Tibial artery (tissue), 4 donors: ENCODE results near the gene HNRNPL.
"Not testable (repeated sequence)": the region's sequence is repeated elsewhere in the genome, so short reads cannot be mapped to it uniquely, and the experiment has no call there.

ENCODE experiments used
- DNase-seq, 2 donors: peaks; one replicate each; pipeline ENCODE4 v3.0.0-alpha.2; 2019
- H3K27ac ChIP-seq, 2 donors: fragments of 200-600 bp; sonication (generic) in 1 of 2; 1 replicate in 1 of 2; 2 replicates in 1 of 2; pipeline ENCODE4 v1.5.1; 2018 to 2019; ENCODE audit warnings: mild to moderate bottlenecking in 1 of 2
- H3K27me3 ChIP-seq, 2 donors: fragments of 200-600 bp; sonication (generic) in 1 of 2; one replicate each; pipeline versions ENCODE4 v1.5.1 to v1.6.0; 2016 to 2019
- H3K36me3 ChIP-seq, 3 donors: fragments of 200-600 bp; sonication (generic) in 2 of 3; one replicate each; pipeline ENCODE4 v1.5.1; 2016 to 2019; ENCODE audit warnings: mild to moderate bottlenecking in 2 of 3
- H3K4me1 ChIP-seq, 4 donors: fragments of 200-600 bp; sonication (generic) in 2 of 4; 1 replicate in 3 of 4; 2 replicates in 1 of 4; pipeline ENCODE4 v1.5.1; 2016 to 2019
- H3K4me3 ChIP-seq, 2 donors: fragments of 200-600 bp; sonication (generic) in 1 of 2; 1 replicate in 1 of 2; 2 replicates in 1 of 2; pipeline ENCODE4 v1.5.1; 2018 to 2019; ENCODE audit warnings: mild to moderate bottlenecking in 2 of 2
- H3K9me3 ChIP-seq, 3 donors: fragments of 200-600 bp; sonication (generic) in 1 of 3; one replicate each; pipeline ENCODE4 v1.5.1; 2016 to 2019
- CTCF ChIP-seq, 2 experiments: fragments of 200-600 bp in 1 of 2; fragments of 450-650 bp in 1 of 2; IDR thresholded peaks; one replicate each; pipeline ENCODE4 v1.5.1; 2017 to 2019; ENCODE audit warnings: antibody characterized with exemption in 2 of 2, mild to moderate bottlenecking in 1 of 2, moderate library complexity in 1 of 2
- intact Hi-C: fragments of 100-400 bp; cut with DNase I; formaldehyde crosslinking; loops from one replicate; pipeline ENCODE4 v1.15.0; 2023; ENCODE audit warnings: low total_unique reads

HNRNPL gene

GRCh38 chr19:38819231-38819920 lies 30.4 kb downstream of the HNRNPL start:
- Histone ChIP-seq H3K36me3 (peaks cover 34 to 82% (median 70%) of the 10 kb centered on the region in 3 donors), H3K27me3 (no peaks in the 10 kb centered on the region), H3K4me1 (no peaks in the 10 kb centered on the region), H3K27ac (no peak overlapping the region), H3K4me3 (no peak overlapping the region), H3K9me3 (no peaks in the 10 kb centered on the region)
- TF ChIP-seq CTCF (IDR thresholded peaks at IDR 0.05): no peak
- intact Hi-C loops: no loop called here
- no peak for DNase-seq

- H3K4me1 ChIP-seq: no peaks in the 10 kb centered on the region
These were observed 32.7 kb downstream of the HNRNPL start for GRCh38 chr19:38817081-38817480.

GRCh38 chr19:38816131-38816750 lies 33.5 kb downstream of the HNRNPL start:
- Histone ChIP-seq H3K4me1 (no peaks in the 10 kb centered on the region), H3K36me3 (peaks cover 26 to 56% (median 44%) of the 10 kb centered on the region in 3 donors), H3K27ac (no peak overlapping the region), H3K4me3 (no peak overlapping the region), H3K9me3 (no peaks in the 10 kb centered on the region), H3K27me3 (no peaks in the 10 kb centered on the region)
- intact Hi-C loops: no loop called here
- TF ChIP-seq CTCF (IDR thresholded peaks at IDR 0.05): no peak
- DNase-seq: no peak

More at GRCh38 chr19:38817081-38817480, 32.7 kb downstream of the HNRNPL start:
- intact Hi-C loops: no loop called here
- Histone ChIP-seq H3K27ac (no peak overlapping the region), H3K4me3 (no peak overlapping the region), H3K27me3 (no peaks in the 10 kb centered on the region), H3K36me3 (peaks cover 26 to 64% (median 53%) of the 10 kb centered on the region in 3 donors), H3K9me3 (no peaks in the 10 kb centered on the region)
- DNase-seq: no peak
- no peak for TF ChIP-seq CTCF (IDR thresholded peaks at IDR 0.05)

- H3K36me3 ChIP-seq: peaks cover 26 to 47% (median 35%) of the 10 kb centered on the region in 3 donors
- no peak overlapping the region for H3K27ac ChIP-seq
These were observed 34.5 kb downstream of the HNRNPL start for GRCh38 chr19:38815059-38816001.

GRCh38 chr19:38813932-38814331 lies 35.9 kb downstream of the HNRNPL start:
- H3K27ac ChIP-seq, H3K9me3 ChIP-seq, H3K4me1 ChIP-seq, H3K27me3 ChIP-seq, DNase-seq, intact Hi-C loops, H3K4me3 ChIP-seq: not testable (repeated sequence)
- peaks cover 26 to 41% (median 34%) of the 10 kb centered on the region in 3 donors for H3K36me3 ChIP-seq

More at GRCh38 chr19:38815059-38816001, 34.5 kb downstream of the HNRNPL start:
- Histone ChIP-seq H3K4me3 (no peak overlapping the region), H3K4me1 (no peaks in the 10 kb centered on the region), H3K27me3 (no peaks in the 10 kb centered on the region), H3K9me3 (no peaks in the 10 kb centered on the region)
- DNase-seq: no peak
- TF ChIP-seq CTCF (IDR thresholded peaks at IDR 0.05): no peak
- intact Hi-C loops: no loop called here
